ENCODE measurements around the gene CUX1.

Gene CUX1

GRCh38 chr7:101934618-101935017 is 117.2 kb downstream of the CUX1 start:
- peak in 3 of 56 donors; percentile 2 to 9 (median 4) for DNase-seq

- DNase-seq = peak in 16 of 56 donors; percentile 5 to 44 (median 19)
Observed at GRCh38 chr7:101935521-101936141, 118.2 kb downstream of the CUX1 start.

- DNase-seq = no peak
Observed at GRCh38 chr7:101936223-101936610, 118.8 kb downstream of the CUX1 start.

DNA sequence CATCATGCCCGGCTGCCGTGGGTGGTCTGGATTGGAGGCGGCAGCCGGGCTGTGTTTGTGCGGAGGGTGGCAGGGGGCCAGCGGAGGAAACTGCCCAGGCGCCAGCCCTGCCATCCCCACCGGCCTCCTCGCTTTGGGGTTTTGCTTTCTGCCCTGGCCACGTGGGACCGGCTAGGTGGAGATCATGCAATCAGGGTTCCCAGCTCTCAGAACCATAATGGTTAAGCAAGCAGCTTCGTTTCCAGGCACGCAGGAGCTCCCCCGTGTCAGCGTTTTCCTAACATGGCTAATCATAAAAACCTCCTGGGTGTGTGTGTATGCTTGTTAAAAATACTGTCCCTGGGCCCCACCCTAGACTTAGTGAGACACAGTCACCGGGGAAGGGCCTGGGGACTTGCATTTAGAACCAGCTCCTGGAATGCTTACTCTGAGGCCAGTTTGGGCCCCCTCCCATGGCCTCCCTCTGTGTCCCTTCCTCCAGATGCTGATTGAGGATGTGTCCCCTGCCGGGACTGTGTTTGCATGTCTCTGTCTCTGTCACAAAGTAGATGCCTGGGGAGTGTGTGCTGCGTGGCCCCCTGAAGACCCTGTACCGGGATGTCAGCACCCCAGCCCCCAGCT is 119.3 kb downstream of the CUX1 start:
- DNase-seq = peak in 3 of 56 donors; percentile 17 to 23 (median 19)

GRCh38 chr7:101937717-101938514 is 120.5 kb downstream of the CUX1 start:
- no peak for DNase-seq

GRCh38 chr7:101939136-101939695 is 121.8 kb downstream of the CUX1 start:
- no peak for DNase-seq

DNA sequence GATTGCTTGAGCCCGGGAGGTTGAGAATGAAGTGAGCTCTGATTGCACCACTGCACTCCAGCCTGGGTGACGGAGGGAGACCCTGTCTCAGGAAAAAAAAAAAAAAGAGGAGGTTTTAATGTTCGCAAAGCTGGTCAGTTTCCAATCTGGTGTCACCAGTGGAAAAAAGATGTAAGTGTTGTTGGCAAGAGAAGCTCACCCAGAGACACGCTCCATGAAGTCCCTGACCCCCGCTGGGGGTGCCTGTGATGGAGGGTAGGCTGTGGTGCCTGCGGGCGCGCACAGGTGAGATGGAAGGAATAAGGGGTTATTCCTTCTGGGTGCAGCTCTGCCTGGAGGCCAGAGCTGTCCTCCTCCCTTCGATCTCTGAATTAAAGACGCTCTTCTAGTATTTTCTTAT is 122.7 kb downstream of the CUX1 start:
- DNase-seq = no peak

DNA sequence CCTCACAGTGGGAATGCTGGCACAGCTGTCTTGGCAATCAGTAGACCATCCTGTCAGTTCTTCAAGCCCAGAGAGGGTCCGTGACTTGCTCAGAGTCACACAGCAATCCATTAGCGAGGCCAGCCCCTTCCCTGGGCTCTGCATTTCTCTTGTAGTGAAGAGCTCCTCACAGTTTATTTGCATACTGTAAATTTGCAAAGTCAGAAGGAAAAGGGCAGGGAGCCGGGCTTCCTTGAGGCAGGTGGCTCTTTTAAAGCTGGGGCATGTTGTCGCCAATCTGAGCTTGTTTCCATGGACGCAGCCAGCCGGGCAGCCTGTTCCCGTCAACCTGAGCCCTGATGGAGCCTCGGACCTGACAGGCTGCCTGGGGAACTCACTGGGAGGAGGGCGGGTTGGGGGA is 123.4 kb downstream of the CUX1 start:
- no peak for DNase-seq

DNA sequence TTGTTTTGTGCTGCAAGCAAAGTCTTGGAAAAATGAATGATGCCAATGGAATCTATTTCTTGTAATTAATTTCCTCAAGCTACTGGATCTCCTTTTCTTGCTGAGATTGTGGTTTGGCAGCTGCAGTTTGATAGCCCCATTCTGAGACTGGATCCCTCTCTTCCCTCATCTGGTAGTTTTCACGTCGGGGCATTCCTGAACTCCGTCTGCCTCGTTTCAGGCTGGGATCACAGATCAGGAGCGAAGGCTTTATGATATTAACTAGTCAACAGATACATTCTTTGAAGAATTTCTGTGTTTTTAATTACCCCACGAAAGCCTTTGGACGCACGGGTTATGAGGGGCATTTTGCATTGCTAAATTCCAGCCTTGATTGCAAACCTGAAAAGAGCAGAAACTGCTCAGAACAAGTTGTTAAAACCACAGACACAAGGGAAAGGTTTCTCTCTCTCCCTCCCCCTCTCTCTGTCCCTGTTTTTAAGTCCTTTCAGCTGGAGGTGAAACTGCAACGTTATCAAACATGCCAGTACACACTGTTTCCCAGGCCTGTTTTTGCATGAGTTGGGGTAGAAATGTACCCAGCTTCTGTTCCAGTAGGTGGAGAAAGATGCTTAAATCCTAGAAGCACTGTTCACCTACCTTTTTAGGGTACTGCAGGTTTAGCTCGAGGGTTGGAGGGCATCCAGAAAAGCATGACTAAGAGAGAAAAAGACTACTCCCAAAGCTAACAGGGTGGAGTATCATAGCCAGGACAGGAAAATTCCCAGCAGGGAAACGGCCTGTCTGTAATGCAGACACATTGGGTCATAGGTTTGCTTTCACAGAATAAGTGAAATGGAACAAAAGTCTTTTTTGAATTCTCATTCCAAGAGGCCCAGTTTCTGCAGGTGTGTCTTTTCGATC is 124.3 kb downstream of the CUX1 start:
- no peak for DNase-seq

DNA sequence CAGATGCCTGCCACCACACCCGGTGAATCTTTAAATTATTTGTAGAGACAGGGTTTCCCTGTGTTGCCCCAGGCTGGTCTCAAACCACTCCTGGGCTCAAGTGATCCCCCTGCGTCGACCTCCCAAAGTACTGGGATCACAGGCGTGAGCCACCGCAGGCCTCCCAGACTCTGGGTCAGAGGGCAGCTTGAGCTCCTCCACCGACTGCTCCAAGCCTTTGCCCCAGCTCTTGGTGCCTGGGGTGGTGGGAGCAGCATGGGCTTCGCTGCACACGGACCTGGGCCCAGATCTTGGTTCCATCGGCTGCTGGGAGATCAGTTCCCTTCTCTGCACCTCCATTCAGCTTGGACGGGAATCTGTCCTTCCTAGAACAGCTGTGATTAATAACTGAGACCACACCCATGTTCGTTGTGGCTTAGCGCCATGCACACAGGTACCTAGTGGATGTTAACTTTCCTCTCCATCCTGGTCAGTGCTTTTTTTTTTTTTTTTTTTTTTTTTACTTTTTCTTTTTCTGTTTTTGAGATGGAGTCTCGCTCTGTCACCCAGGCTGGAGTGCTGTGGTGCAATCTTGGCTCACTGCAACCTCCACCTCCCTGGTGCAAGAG is 125.3 kb downstream of the CUX1 start:
- DNase-seq = no peak

- DNase-seq = no peak
Observed at GRCh38 chr7:101943306-101943705, 125.9 kb downstream of the CUX1 start.

DNA sequence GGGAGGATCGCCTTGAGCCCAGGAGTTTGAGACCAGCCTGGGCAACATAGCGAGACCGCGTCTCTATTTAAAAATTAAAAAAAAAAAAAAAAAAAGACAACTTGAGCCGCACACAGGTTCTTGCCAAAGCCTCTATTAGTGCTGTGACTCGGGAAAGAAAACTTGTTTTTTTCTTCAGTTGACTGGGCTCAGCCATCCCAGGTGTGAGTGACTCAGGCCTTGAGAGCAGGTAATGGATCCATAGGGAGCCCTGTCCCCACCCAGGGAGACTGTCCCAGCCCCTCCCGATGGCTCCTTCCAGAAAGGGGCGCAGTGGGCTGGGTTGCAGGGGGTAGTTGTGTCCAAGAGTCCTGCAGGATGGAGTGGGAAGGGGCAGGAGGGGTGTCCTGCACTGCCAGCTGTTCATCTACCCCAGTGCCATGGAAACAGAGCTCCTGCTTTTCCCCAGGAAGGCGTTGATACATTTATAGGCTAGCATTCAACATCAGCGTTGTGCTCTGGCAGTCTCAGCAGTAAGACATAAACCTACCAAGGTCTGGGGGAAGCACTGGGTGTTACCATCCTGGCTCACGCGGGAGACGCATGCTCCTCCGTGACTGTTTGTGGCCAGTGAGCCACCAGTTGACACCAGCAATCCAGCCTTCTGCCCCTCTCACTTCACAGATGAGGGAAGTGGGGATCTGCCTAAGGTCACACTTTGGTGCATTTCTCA is 126.6 kb downstream of the CUX1 start:
- no peak for DNase-seq

- no peak for DNase-seq
Observed at GRCh38 chr7:101944611-101945010, 127.2 kb downstream of the CUX1 start.

DNA sequence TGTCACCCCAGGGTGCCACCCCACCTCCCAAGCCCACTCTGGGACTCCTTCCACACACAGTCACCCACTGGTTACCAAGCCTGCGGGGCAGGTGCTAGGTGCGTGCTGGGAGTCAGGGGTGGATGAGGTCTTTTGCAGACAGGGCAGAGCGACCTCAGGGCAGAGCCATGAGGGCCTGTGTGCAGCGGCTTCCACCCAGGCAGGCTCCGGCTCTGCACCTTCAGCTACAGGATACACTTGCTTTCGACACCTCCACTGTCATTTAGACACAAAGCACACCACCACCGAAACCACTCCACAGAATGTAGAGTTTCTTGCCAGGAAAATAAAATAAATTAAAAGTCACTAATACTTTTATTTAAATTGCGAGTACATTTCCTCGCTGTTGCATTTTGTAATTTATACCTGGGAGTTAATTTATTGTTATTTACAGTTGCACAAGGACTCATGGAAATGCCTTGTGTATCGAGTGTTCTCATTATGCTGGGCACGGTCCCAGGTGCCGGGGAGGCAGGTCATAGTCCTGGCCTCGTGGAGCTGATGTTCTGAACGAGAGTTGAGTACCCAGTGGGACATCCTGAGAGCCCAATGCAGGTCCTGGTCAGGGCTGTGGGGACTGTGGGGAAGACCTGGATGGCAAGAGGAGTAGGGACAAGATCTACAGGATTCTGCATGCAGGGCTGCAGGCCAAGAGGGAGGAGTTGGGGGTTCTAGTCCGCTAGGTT is 127.8 kb downstream of the CUX1 start:
- DNase-seq = no peak

GRCh38 chr7:101947899-101948298 is 130.5 kb downstream of the CUX1 start:
- peak in 8 of 56 donors; percentile 4 to 44 (median 12) for DNase-seq

GRCh38 chr7:101948650-101949049 is 131.2 kb downstream of the CUX1 start:
- DNase-seq = no peak

DNA sequence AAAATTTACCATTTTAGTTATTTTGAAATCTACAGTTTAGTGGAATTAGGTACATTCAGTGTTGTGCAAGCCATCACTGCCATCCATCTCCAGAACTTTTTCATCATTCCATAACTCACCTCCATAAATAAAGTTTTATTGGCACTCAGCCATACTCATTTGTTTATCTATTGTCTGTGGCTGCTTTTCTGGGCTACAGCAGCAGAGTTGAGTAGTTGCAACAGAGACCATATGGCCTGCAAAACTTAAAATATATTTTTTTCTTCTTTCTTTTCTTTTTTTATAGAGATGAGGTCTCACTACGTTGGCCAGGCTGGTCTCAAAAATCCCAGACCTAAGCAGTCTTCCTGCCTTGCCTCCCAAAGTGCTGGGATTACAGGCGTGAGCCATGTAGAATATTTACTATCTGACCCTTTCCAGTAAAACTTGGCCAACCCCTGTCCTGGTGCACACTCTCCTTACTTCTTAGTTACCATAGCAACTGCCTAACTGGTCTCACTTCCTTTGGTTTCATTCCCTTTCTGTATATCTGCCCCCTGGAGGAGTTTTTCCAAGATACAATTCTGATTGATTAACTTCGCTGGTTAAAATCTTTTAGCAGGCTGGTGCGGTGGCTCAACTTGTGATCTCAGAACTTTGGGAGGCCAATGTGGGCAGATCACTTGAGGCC is 133.2 kb downstream of the CUX1 start:
- DNase-seq = no peak

GRCh38 chr7:101951757-101952156 is 134.3 kb downstream of the CUX1 start:
- DNase-seq = no peak

All from nucleus accumbens (tissue), 56 donors.